Astrocyte (in vitro differentiated cells and primary cell): ENCODE measurements around the gene NXN. TPM values are rescaled to one million over a fixed set of nuclear protein-coding genes. Genes with fewer than 3 reads are reported as not detected.

ENCODE experiments used
- DNase-seq: peaks from one replicate; pipeline ENCODE4 v3.0.0-alpha.2; 2010; ENCODE audit warnings: low read depth
- FAIRE-seq: peaks from 2 replicates; lab custom pipeline; 2011; peaks lifted over from hg19 to GRCh38; lab: Jason Lieb, UNC
- H2AFZ ChIP-seq: 2 replicates; pipeline ENCODE4 v1.6.0; 2012; ENCODE audit warnings: low read depth, low read length, inconsistent platforms
- H3K27ac ChIP-seq: 2 replicates; pipeline ENCODE4 v1.5.1; 2011; ENCODE audit warnings: low read depth, low read length, inconsistent platforms
- H3K27me3 ChIP-seq: 2 replicates; pipeline ENCODE4 v1.6.0; 2011; ENCODE audit warnings: low read length, inconsistent platforms; ENCODE audit not compliant: insufficient read depth
- H3K36me3 ChIP-seq: 2 replicates; pipeline ENCODE4 v1.5.1; 2011; ENCODE audit warnings: low read length, inconsistent platforms; ENCODE audit not compliant: insufficient read depth
- H3K4me1 ChIP-seq: 2 replicates; pipeline ENCODE4 v1.5.1; 2011; ENCODE audit warnings: low read length, inconsistent platforms; ENCODE audit not compliant: insufficient read depth
- H3K4me2 ChIP-seq: 2 replicates; pipeline ENCODE4 v1.6.0; 2012; ENCODE audit warnings: low read length, inconsistent platforms
- H3K4me3 ChIP-seq: 2 replicates; pipeline ENCODE4 v1.5.1; 2011; ENCODE audit warnings: low read depth, mild to moderate bottlenecking, low read length, inconsistent platforms; ENCODE audit not compliant: insufficient read depth
- H3K79me2 ChIP-seq: 2 replicates; pipeline ENCODE4 v1.6.0; 2012; ENCODE audit warnings: mild to moderate bottlenecking, low read length, inconsistent platforms; ENCODE audit not compliant: insufficient read depth
- H3K9ac ChIP-seq: 2 replicates; pipeline ENCODE4 v1.6.0; 2012; ENCODE audit warnings: mild to moderate bottlenecking, low read length, inconsistent platforms
- H3K9me3 ChIP-seq: 2 replicates; pipeline ENCODE4 v1.5.1; 2012; ENCODE audit warnings: low read depth, mild to moderate bottlenecking, low read length, inconsistent platforms; ENCODE audit not compliant: insufficient read depth
- H4K20me1 ChIP-seq: 2 replicates; pipeline ENCODE4 v1.6.0; 2012; ENCODE audit warnings: low read length, inconsistent platforms; ENCODE audit not compliant: insufficient read depth
- H3K27ac Mint-ChIP-seq: one replicate; pipeline ENCODE4 v1.8.0; 2021; ENCODE audit warnings: mild to moderate bottlenecking, mixed read lengths; ENCODE audit not compliant: unreplicated experiment
- H3K27me3 Mint-ChIP-seq: one replicate; pipeline ENCODE4 v1.8.0; 2021; ENCODE audit warnings: low read depth, mixed read lengths; ENCODE audit not compliant: unreplicated experiment
- H3K36me3 Mint-ChIP-seq: one replicate; pipeline ENCODE4 v1.8.0; 2021; ENCODE audit warnings: low read depth, mixed read lengths; ENCODE audit not compliant: unreplicated experiment
- H3K4me1 Mint-ChIP-seq: one replicate; pipeline ENCODE4 v1.8.0; 2021; ENCODE audit warnings: low read depth, mixed read lengths; ENCODE audit not compliant: unreplicated experiment
- H3K4me3 Mint-ChIP-seq: one replicate; pipeline ENCODE4 v1.8.0; 2021; ENCODE audit warnings: mild to moderate bottlenecking, moderate library complexity, mixed read lengths; ENCODE audit not compliant: unreplicated experiment
- H3K9me3 Mint-ChIP-seq: one replicate; pipeline ENCODE4 v1.8.0; 2021; ENCODE audit warnings: mild to moderate bottlenecking, mixed read lengths; ENCODE audit not compliant: unreplicated experiment
- CTCF ChIP-seq: IDR thresholded peaks from 2 replicates; pipeline ENCODE4 v1.5.1; 2011; ENCODE audit warnings: low read depth, mild to moderate bottlenecking, inconsistent platforms, low read length, moderate library complexity; ENCODE audit not compliant: insufficient read depth
- EZH2 ChIP-seq: IDR thresholded peaks from 2 replicates; pipeline ENCODE4 v1.6.1; 2012; ENCODE audit warnings: mild to moderate bottlenecking, low read length, inconsistent platforms; ENCODE audit not compliant: insufficient read depth
- total RNA-seq: library from RNA; stranded (reverse); gene quantifications from 2 replicates; pipeline ENCODE4 v1.2.1, GENCODE V29; 2021

NXN gene
- total RNA-seq, 1 donor from 2014 or later = 104 TPM

- DNase-seq = no peak
- Histone ChIP-seq H4K20me1 (peaks cover 18% of the 10 kb centered on the region), H3K9me3 (no peaks in the 10 kb centered on the region), H3K27ac (no peak overlapping the region), H2AFZ (no peak overlapping the region), H3K36me3 (peaks cover 9% of the 10 kb centered on the region), H3K9ac (no peak overlapping the region), H3K4me2 (no peak overlapping the region), H3K4me3 (no peak overlapping the region), H3K4me1 (no peaks in the 10 kb centered on the region), H3K79me2 (no peaks in the 10 kb centered on the region), H3K27me3 (no peaks in the 10 kb centered on the region)
- Mint-ChIP-seq H3K27me3 (no peaks in the 10 kb centered on the region), H3K4me1 (peaks cover 5% of the 10 kb centered on the region), H3K36me3 (peaks cover 30% of the 10 kb centered on the region), H3K9me3 (no peaks in the 10 kb centered on the region), H3K4me3 (no peak overlapping the region), H3K27ac (no peak overlapping the region)
- FAIRE-seq = no peak
- TF ChIP-seq EZH2 (no peak), CTCF (no peak)
These were observed 178.9 kb downstream of the NXN start for GRCh38 chr17:800446-801242.

GRCh38 chr17:799261-799660 lies 180.3 kb downstream of the NXN start:
- Histone ChIP-seq H2AFZ (no peak overlapping the region), H3K9ac (no peak overlapping the region), H3K4me1 (peaks cover 10% of the 10 kb centered on the region), H4K20me1 (peaks cover 14% of the 10 kb centered on the region), H3K4me2 (no peak overlapping the region), H3K36me3 (peaks cover 9% of the 10 kb centered on the region), H3K27ac (no peak overlapping the region), H3K4me3 (no peak overlapping the region), H3K27me3 (no peaks in the 10 kb centered on the region), H3K79me2 (no peaks in the 10 kb centered on the region), H3K9me3 (no peaks in the 10 kb centered on the region)
- H3K4me1 Mint-ChIP-seq = peaks cover 5% of the 10 kb centered on the region
- H3K9me3 Mint-ChIP-seq = no peaks in the 10 kb centered on the region
- no peaks in the 10 kb centered on the region for H3K27me3 Mint-ChIP-seq
- H3K27ac Mint-ChIP-seq = no peak overlapping the region
- peaks cover 33% of the 10 kb centered on the region for H3K36me3 Mint-ChIP-seq
- DNase-seq (no peak), FAIRE-seq (no peak)
- no peak for TF ChIP-seq CTCF
- TF ChIP-seq EZH2 = no peak
- no peak overlapping the region for H3K4me3 Mint-ChIP-seq

- H3K4me1 ChIP-seq = peaks cover 16% of the 10 kb centered on the region
- TF ChIP-seq CTCF (no peak), EZH2 (no peak)
- Mint-ChIP-seq H3K27me3 (no peaks in the 10 kb centered on the region), H3K4me3 (no peak overlapping the region), H3K4me1 (peaks cover 10% of the 10 kb centered on the region), H3K36me3 (peaks cover 30% of the 10 kb centered on the region), H3K9me3 (no peaks in the 10 kb centered on the region), H3K27ac (no peak overlapping the region)
- H3K36me3 ChIP-seq = peaks cover 6% of the 10 kb centered on the region
- H3K27ac ChIP-seq = no peak overlapping the region
- no peaks in the 10 kb centered on the region for H3K27me3 ChIP-seq
- H2AFZ ChIP-seq = no peak overlapping the region
- FAIRE-seq (no peak), DNase-seq (no peak)
- no peaks in the 10 kb centered on the region for H3K79me2 ChIP-seq
- H3K9me3 ChIP-seq = no peaks in the 10 kb centered on the region
- H3K4me3 ChIP-seq = no peak overlapping the region
- no peak overlapping the region for H3K4me2 ChIP-seq
- no peak overlapping the region for H3K9ac ChIP-seq
- H4K20me1 ChIP-seq = peaks cover 18% of the 10 kb centered on the region
These were observed 181.3 kb downstream of the NXN start for GRCh38 chr17:798246-798645.
